Measurements from ENCODE around the gene SURF1.
"Not testable (repeated sequence)": the region's sequence is repeated elsewhere in the genome, so short reads cannot be mapped to it uniquely, and the experiment has no call there.

SURF1 gene

GRCh38 chr9:133356391-133357091 lies at the start of gene SURF1, which contains the start of gene SURF2:
Gene SURF1, minus strand, starts transcription at chr9:133356487. Its CDS starts 34 bp downstream, at chr9:133356453.
Gene SURF2, plus strand, starts transcription at chr9:133356550. Its CDS starts 43 bp downstream, at chr9:133356593.
- DNase-seq, result peak; percentile 87 to 89

GRCh38 chr9:133405508-133406438 lies 49.5 kb upstream of the SURF1 start:
- no peak for DNase-seq

GRCh38 chr9:133404454-133405002 lies 48.2 kb upstream of the SURF1 start:
- DNase-seq, result no peak

GRCh38 chr9:133403766-133404453 lies 47.6 kb upstream of the SURF1 start:
- peak; percentile 63 to 65 for DNase-seq

- DNase-seq, result no peak
Measured at GRCh38 chr9:133402689-133403088, 46.4 kb upstream of the SURF1 start.

GRCh38 chr9:133401588-133401987 lies 45.3 kb upstream of the SURF1 start:
- DNase-seq, result no peak

GRCh38 chr9:133400292-133400691 lies 44.0 kb upstream of the SURF1 start:
- no peak for DNase-seq

GRCh38 chr9:133397895-133398294 lies 41.6 kb upstream of the SURF1 start:
- no peak for DNase-seq

- DNase-seq, result no peak
Measured at GRCh38 chr9:133397370-133397769, 41.1 kb upstream of the SURF1 start.

GRCh38 chr9:133396952-133397351 lies 40.7 kb upstream of the SURF1 start:
- DNase-seq, result no peak

- no peak for DNase-seq
Measured at GRCh38 chr9:133394687-133395271, 38.5 kb upstream of the SURF1 start.

- DNase-seq, result no peak
Measured at GRCh38 chr9:133393399-133393798, 37.1 kb upstream of the SURF1 start.

- not testable (repeated sequence) for DNase-seq
Measured at GRCh38 chr9:133392308-133392707, 36.0 kb upstream of the SURF1 start.

GRCh38 chr9:133391449-133391848 lies 35.2 kb upstream of the SURF1 start:
- DNase-seq, result not testable (repeated sequence)

GRCh38 chr9:133390713-133391112 lies 34.4 kb upstream of the SURF1 start:
- DNase-seq, result no peak

- DNase-seq, result no peak
Measured at GRCh38 chr9:133389562-133389961, 33.3 kb upstream of the SURF1 start.

- no peak for DNase-seq
Measured at GRCh38 chr9:133389025-133389557, 32.8 kb upstream of the SURF1 start.

- no peak for DNase-seq
Measured at GRCh38 chr9:133387680-133388079, 31.4 kb upstream of the SURF1 start.

GRCh38 chr9:133386338-133386737 lies 30.1 kb upstream of the SURF1 start:
- DNase-seq, result no peak

- no peak for DNase-seq
Measured at GRCh38 chr9:133385452-133385851, 29.2 kb upstream of the SURF1 start.

- DNase-seq, result no peak
Measured at GRCh38 chr9:133384736-133385321, 28.5 kb upstream of the SURF1 start.

GRCh38 chr9:133383438-133383837 lies 27.2 kb upstream of the SURF1 start:
- DNase-seq, result no peak
